Transverse colon (tissue), 4 donors: ENCODE measurements around the gene CENPB.

Source experiments
- CTCF ChIP-seq, 5 experiments: fragments of 200-600 bp in 3 of 5; fragments of 450-650 bp in 2 of 5; sonication (generic) in 3 of 5; IDR thresholded peaks; 1 replicate in 2 of 5; 2 replicates in 3 of 5; pipeline ENCODE4 v1.5.1; 2016 to 2017; ENCODE audit warnings: antibody characterized with exemption in 5 of 5, inconsistent platforms in 3 of 5, mild to moderate bottlenecking in 2 of 5, moderate library complexity in 1 of 5
- EP300 ChIP-seq: sonication (generic); formaldehyde crosslinking; IDR thresholded peaks from one replicate; pipeline ENCODE4 v1.6.1; 2017; ENCODE audit warnings: antibody characterized with exemption, low read depth
- POLR2A ChIP-seq: fragments of 450-650 bp; IDR thresholded peaks from one replicate; pipeline ENCODE4 v1.6.1; 2016; ENCODE audit warnings: antibody characterized with exemption, mild to moderate bottlenecking, moderate library complexity
- POLR2AphosphoS5 ChIP-seq, 3 donors: sonication (generic); formaldehyde crosslinking; IDR thresholded peaks; one replicate each; pipeline ENCODE4 v1.6.1; 2016; ENCODE audit warnings: antibody characterized with exemption in 3 of 3

GRCh38 chr20:3751675-3752385 is 34.7 kb downstream of the CENPB start:
- no peak for TF ChIP-seq POLR2A
- TF ChIP-seq CTCF (IDR thresholded peaks at IDR 0.05): no peak
- no peak for TF ChIP-seq POLR2AphosphoS5 (IDR thresholded peaks at IDR 0.05)
- no peak for TF ChIP-seq EP300
